GM19193 (cell line): ENCODE results near the gene CEP170.

Experiments used
- POLR2A ChIP-seq: IDR thresholded peaks from 4 replicates; pipeline ENCODE4 v1.6.1; 2011; ENCODE audit not compliant: insufficient read depth, insufficient read length; ENCODE audit errors: extremely low read depth

Gene CEP170

DNA sequence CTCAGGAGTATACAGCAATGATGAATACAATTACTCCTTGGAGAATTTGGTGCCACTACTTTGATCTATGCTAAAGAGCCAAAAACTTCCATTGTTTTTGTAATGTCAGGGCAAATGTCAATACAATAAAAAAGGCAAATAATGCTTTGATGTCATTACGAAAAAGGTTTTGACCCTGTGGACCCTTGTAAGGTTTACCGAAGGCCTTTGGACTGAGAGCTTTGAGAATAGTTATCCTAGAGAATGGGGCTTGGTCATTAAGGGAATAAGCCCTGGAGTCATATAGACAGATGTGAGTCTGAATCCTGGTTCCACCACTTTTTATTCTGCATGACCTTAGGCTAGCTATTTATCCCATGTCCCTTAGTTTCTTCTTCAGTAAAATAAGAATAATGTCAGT, 27.5 kb downstream of the CEP170 start:
- no peak for TF ChIP-seq POLR2A

DNA sequence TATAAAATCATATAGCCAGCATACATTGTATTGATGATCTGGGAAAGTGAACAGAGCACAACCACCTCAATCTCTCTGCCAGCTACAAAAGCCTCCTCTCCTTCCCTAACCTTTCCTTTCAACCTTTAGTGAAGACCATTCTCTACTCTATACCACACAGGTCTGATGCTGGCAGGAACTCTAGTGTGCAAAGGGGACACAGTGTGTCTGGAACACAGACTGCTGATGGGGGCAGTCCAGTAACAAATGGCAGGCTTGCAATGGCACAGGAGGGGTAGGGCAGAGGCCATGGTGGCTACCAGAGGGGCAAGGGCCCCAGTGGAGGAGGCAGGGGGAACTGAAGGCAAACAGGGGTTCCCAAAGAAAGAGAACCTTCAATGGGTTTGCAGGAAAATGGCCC, 37.0 kb downstream of the CEP170 start:
- TF ChIP-seq POLR2A = no peak

DNA sequence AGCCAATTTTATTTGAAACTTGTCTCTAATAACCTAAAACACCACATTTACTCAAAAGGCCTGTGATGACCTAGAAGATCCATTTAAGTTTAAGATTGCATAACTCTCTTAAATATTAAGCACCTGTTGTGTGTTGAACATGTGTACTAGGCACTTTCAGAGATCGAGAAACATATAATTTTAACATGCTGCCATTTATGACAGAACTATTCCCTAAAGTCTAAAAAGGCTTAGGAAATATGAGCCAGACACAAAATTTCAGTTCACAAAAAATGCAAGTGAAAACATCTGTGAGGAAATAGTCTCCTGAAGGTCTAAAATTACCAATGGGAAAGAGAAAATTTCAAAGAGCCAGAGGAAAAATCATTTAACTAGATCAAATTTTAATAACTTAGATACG, 37.7 kb downstream of the CEP170 start:
- TF ChIP-seq POLR2A = no peak

DNA sequence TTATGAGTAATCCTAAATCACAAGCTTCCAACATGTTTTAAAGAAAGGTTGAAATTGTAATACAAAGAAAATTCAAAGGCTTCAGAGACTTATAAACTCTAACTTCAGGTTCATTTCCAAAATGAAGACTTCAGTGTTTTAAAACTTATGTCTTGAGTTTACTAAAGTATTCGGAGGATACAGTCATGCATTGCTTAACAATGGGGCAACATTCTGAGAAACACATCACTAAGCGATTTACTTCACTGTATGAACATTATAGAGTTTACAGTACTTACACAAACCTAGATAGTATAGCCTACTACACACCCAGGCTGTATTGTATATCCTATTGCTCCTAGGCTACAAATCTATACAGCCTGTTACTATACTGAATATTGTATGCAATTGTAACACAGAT, 38.3 kb downstream of the CEP170 start:
- TF ChIP-seq POLR2A = no peak

DNA sequence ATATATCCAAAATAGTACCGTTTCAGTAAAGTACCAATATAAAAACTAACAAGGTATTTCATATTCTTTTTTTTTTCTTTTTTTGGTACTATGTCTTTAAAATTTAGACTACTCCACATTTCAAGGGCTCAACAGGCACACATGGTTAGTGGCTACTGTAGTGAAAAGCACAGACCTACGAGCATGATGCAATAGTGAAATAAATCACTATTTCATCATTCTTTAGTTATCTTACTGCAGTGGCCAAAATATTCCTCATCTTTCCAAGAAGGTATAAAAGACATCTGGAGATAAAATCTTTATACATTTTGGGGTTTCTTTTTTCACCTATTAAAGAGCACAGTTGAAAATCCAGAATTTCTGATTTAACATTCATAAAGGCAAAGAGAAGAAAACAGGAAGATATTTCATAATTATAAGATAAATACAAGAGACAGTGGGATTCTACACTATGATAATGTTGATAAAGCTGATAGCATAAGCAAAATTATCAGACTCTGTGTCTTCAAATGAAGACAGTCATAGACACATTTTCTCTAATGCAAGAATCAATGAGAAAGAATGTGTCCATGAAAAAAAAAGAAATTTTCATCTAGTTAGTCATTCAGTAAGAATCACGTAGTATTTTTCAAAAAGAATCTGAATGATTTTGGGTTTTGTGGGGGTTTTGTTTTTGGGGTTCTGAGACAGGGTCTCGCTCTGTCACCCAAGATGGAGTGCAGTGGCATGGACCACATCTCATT, 41.9 kb downstream of the CEP170 start:
- TF ChIP-seq POLR2A = no peak

DNA sequence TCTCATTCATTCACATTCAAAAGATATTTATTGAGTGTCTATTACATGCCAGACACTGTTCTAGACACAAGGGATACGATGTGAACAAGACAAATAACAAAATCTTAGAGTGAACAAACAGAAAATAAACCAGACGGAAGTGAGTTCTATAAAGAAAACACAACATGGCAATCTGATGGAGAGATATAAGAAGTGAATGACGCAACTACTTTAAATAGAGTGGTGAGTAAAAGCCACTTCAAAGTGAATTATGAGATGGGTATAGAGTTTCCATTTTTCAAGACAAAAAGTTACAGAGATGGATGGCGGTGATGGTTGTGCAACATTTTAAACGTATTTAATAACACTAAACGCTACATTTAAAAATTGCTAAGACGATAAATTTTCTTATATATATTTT, 75.4 kb downstream of the CEP170 start:
- TF ChIP-seq POLR2A = no peak
